Measurements from ENCODE around the gene SLC6A18.

The SLC6A18 gene

DNA sequence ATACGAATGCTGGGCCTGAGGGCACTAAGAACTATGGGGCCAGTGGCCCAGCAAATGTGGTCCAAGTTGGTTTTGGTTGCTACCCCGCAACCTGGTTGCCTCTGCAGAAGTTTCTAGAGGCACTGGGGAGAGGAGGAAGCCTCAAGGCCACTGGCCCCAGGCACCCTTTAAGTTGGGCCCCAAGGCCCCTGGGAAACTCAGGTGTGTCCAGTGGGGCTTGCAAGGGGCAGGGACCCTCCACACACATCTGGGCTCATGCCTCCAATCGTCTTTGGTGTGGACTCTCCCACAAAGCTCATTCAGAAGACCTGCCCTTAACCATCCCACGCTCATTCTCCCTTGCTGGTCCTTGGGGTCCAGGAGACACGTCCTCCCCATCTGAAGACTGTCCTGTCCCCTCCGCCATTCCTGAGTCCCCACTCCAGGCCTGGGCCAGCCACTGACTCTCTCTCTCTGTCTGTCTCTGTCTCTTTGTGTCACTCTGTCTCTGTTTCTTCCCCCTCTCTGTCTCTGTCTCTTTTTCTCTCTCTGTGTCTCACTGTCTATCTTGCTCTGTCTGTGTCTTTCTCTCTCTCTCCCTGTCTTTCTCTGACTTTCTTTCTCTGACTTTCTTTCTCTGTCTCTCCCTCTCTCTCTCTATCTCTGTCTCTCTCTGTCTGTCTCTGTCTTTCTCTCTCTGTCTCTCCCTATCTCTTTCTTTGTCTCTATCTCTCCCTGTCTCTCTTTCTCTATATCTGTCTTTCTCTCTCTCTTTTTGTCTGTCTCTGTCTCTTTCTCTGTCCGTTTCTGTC is 27.1 kb upstream of the SLC6A18 start:
- no peak for TF ChIP-seq CTCF (IDR thresholded peaks at IDR 0.05; ENCODE audit: borderline replicate concordance, control extremely low read depth, extremely low read depth, insufficient read depth, missing control alignments)
- DNase-seq (ENCODE audit: low spot score), result no peak
- in situ Hi-C loops (cut with MboI; ENCODE audit: low sequenced_read_pairs, unreplicated experiment), result no loop called here

- in situ Hi-C loops (cut with MboI; ENCODE audit: low sequenced_read_pairs, unreplicated experiment), result no loop called here
- TF ChIP-seq CTCF (IDR thresholded peaks at IDR 0.05; ENCODE audit: borderline replicate concordance, control extremely low read depth, extremely low read depth, insufficient read depth, missing control alignments), result no peak
- no peak for DNase-seq (ENCODE audit: low spot score)
Observed at GRCh38 chr5:1199340-1199648, 25.9 kb upstream of the SLC6A18 start.

DNA sequence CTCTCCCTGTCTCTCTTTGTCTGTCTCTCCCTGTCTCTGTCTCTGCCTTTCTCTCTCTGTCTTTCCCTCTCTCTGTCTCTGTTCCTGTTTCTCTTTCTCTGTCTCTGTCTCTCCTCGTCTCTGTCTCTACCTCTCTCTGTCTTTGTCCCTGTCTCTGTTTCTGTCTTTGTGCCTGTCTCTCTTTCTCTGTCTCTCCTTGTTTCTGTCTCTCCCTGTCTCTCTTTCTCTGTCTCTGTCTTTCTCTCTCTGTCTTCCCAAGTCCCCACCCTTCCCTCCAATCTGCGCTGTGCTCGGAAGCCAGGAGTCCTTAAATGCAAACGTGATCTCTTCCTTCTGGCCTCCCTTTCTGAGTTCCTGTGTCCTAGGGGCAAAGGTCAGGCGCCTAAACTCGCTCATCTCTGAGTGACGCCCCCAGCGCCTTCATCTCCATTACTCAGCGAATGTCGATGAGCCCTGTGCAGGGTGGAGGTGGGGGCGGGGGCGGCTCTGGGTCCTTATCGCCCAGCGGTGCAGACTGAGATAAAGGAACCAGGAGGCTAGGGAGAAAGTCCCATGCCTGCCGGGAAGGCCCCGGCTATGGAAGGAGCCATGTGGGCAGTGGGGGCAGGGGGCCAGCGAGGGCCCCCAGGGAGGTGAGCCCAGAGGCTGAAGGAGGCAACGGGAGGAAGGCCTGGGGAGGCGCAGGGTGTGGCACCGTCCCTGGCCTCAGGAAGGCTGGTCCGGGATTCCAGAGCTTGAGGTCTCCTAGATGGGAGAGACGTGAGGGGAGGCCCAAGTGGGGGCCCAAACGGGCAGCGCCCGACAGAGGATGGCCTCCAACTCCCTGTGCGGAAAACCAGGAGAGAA is 25.3 kb upstream of the SLC6A18 start:
- no peak for DNase-seq (ENCODE audit: low spot score)
- in situ Hi-C loops (cut with MboI; ENCODE audit: low sequenced_read_pairs, unreplicated experiment), result no loop called here
- no peak for TF ChIP-seq CTCF (IDR thresholded peaks at IDR 0.05; ENCODE audit: borderline replicate concordance, control extremely low read depth, extremely low read depth, insufficient read depth, missing control alignments)

DNA sequence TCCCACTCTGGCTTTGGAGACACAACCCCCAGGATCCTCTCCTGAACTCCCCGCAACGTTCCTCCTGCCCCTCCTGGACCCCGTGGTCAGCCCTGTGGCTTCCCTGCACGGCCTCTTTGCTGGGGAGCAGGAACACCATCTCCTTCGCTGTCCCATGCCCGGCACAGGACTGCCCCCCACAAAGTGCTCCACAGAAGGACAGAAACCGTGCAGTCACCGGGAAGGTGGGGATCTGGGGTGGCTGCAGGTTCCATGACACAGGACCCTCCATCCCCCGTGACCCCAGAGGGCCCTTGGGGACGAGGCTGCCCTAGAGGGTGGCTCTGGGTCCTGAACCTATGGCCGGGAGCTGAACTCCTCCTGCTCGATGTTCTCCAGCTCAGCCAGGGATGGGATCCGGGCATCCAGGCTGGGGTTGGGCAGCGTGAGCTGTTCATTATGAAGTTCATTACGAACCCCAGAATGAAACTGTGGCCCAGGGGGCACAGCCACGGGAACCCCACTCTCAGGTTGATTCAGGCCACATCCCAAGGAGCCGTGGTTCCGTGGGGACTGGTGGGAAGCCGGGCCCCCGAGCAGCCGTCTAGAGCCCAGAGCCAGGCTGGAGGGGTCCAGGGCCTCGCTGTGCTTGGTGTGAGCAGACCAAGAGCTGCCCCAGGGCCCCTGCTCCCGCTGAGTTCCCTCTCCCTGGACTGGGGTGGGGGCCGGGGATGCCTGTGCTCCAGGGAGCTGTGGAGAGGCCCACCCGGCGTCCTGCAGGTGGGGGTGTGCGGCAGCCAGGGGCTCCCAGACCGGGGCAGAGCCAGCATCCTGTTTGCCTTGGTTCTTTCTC is 24.5 kb upstream of the SLC6A18 start:
- no peak for TF ChIP-seq CTCF (IDR thresholded peaks at IDR 0.05; ENCODE audit: borderline replicate concordance, control extremely low read depth, extremely low read depth, insufficient read depth, missing control alignments)
- in situ Hi-C loops (cut with MboI; ENCODE audit: low sequenced_read_pairs, unreplicated experiment), result no loop called here
- no peak for DNase-seq (ENCODE audit: low spot score)

DNA sequence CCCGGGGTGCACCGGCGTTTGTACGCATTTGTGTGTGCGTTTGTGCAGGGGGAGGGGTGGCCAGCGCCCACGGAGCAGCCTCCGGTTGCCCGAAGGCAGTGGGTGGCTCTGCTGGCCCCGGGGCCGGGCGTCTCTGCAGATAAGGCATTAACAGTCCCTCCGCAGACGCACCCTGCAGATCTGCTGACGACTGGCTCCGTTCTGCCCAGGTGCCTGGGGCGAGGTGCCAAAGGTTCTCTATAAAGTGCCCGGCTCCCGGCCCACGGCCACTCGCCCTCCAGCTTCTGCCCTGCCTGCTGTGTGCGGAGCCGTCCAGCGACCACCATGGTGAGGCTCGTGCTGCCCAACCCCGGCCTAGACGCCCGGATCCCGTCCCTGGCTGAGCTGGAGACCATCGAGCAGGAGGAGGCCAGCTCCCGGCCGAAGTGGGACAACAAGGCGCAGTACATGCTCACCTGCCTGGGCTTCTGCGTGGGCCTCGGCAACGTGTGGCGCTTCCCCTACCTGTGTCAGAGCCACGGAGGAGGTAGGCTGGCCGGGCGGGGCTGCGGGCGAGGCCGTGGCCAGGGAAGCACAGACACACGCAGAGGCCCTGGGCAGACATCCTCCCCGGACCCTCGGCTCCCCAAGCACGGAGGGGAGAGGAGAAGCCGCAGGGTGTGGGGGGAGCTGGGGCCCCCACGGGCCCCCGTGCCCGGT is 23.7 kb upstream of the SLC6A18 start, which contains the start of gene SLC6A19:
Gene SLC6A19 (plus strand): TSS at position 269 of the 699 bp plus-strand sequence. CDS start 56 bp downstream, at position 325.
- no peak for DNase-seq (ENCODE audit: low spot score)
- no peak for TF ChIP-seq CTCF (IDR thresholded peaks at IDR 0.05; ENCODE audit: borderline replicate concordance, control extremely low read depth, extremely low read depth, insufficient read depth, missing control alignments)
- in situ Hi-C loops (cut with MboI; ENCODE audit: low sequenced_read_pairs, unreplicated experiment), result no loop called here
